ENCODE measurements around the gene IL36RN.
"Not testable (repeated sequence)": the region's sequence is repeated elsewhere in the genome, so short reads cannot be mapped to it uniquely, and the experiment has no call there.

IL36RN gene

GRCh38 chr2:113072584-113072983, 13.6 kb downstream of the IL36RN start:
- peak; percentile 9 for FAIRE-seq

GRCh38 chr2:113073325-113073834, 14.4 kb downstream of the IL36RN start:
- FAIRE-seq: peak; percentile 42
- no peak for DNase-seq (ENCODE audit: low spot score)

More at GRCh38 chr2:113072584-113072983, 13.6 kb downstream of the IL36RN start:
- no peak for DNase-seq (ENCODE audit: low spot score)

- FAIRE-seq (no peak), DNase-seq (ENCODE audit: low spot score) (no peak)
Measured at GRCh38 chr2:113075030-113075429, 16.0 kb downstream of the IL36RN start.

GRCh38 chr2:113075600-113075999, 16.6 kb downstream of the IL36RN start:
- DNase-seq (ENCODE audit: low spot score) (no peak), FAIRE-seq (no peak)

DNA sequence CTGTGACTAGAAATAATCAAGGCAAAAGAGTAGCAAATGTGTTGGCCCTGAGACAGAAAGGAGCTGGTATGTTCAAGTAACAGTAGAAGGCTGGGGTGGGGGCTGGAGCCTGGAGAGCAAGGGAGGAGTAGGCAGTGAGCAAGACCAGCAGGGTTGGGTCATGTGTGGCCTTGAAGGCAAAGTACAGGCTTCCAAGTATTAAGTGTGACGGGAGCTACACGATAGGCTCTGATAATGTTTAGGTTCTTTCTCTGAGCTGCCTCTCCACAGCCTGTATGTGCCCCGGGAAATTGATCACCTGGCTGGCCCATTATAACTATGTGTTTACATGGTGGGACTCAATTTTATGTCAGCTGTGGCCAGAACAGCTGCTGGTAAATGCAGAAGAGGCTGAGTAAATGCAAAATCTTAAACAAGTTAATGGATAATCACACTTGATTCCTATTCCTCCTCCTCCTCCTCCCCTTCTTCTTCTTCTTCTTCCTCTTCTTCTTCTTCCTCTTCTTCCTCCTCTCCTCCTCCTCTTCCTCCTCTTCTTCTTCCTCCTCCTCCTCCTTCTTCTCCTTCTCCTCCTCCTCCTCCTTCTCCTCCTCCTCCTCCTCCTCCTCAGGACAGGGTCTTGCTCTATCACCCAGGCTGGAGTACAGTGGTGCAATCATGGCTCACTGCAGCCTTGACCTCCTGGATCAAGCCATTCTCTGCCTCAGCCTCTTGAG, 18.1 kb downstream of the IL36RN start:
- DNase-seq (ENCODE audit: low spot score) (no peak), FAIRE-seq (no peak)

- FAIRE-seq: no peak
- peak; percentile 82 for DNase-seq (ENCODE audit: low spot score)
Measured at GRCh38 chr2:113077921-113078320, 18.9 kb downstream of the IL36RN start.

- FAIRE-seq (no peak), DNase-seq (ENCODE audit: low spot score) (peak; percentile 49)
Measured at GRCh38 chr2:113078350-113078839, 19.4 kb downstream of the IL36RN start.

- FAIRE-seq: peak; percentile 53
- DNase-seq (ENCODE audit: low spot score): peak; percentile 61
Measured at GRCh38 chr2:113079131-113079530, 20.1 kb downstream of the IL36RN start.

GRCh38 chr2:113080134-113080533, 21.1 kb downstream of the IL36RN start:
- DNase-seq (ENCODE audit: low spot score): peak; percentile 73
- no peak for FAIRE-seq

DNA sequence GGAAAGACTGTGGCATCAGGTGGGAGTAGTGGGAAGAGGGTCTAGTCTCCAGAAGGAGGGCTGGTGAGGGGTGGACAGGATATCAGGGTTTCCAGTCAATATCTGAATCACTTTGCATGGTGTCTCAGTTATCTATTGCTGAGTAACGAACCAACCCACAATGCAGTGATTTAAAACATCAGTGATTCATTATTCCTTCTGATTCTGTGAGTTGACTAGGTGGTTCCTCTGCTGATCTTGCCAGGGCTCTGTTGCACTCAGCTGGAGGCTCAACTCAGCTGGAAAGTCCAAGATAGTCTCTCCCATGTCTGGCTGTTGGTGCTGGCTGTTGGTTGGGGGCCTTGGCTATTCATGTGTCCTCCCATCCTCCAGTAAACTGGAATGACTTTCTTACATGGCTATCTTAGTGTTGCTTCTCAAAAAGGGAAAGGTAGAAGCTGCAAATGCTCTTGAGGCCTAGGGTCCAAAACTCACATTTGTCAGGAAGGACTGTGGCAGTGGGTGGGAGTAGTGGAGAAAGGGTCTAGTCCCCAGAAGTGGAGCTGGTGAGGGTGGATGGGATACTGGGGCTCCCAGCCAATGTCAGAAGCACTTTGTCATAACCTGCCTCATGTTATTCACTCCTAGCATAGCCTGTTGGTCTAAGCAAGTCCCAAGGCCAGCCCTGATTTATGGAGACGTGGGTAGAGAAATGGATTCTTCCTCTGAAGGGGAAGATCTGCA, 22.7 kb downstream of the IL36RN start:
- FAIRE-seq (no peak), DNase-seq (ENCODE audit: low spot score) (no peak)

DNA sequence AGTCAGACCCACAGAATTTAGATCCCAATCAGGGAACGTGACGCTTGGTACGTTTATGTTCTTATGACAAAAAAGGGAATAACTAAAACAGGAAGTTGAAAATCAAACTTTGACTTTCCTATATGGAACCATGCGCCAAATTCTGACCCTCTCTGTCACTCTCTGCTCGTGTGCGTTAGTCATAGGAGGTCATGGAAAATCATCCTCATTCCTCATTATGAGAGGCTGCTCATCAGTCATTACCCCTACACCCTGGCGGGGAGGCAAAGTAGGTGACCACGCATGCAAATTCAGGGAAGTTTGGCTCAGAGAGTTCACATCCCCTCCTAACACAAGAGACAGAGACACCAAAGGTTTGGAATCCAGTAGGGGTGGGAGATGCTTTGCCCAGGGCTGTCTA, 24.3 kb downstream of the IL36RN start:
- FAIRE-seq (no peak), DNase-seq (ENCODE audit: low spot score) (no peak)

DNA sequence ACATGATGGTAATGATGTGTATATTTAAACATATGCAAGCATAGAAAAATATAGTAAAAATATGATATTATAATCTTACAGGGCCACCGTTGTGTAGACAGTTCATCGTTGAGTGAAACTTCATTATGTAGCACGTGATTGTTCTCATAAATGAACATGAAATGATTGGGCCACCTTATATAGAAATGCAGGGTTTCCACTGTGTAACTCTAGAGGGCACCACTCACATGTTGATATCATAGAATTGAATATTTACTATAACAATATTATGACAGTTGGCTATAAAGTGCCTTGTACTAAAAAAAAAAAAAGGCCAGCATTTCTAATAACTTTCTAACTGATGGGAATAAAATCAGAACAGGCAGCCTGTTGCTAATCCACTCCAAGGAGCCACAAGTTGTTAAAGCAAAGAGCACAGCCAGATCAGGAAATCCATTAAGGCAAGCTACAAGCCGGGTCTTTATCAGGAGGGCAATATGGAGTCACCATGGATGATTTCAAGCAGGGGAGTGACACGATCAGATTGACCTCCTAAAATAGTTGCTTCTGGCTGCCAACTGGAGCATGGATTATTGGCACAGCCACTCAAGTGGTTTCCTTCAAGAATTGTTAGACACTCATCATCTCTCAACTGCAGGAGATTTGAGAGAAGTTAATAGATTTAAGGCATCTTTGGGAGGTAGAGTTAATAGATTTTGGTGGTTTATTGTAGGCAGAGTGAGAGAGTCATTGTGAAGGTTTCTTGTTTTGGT, 25.4 kb downstream of the IL36RN start:
- FAIRE-seq: no peak

GRCh38 chr2:113085542-113085941, 26.5 kb downstream of the IL36RN start:
- DNase-seq (ENCODE audit: low spot score): no peak
- FAIRE-seq: no peak

More for the DNA sequence above, 25.4 kb downstream of the IL36RN start:
- no peak for DNase-seq (ENCODE audit: low spot score)

GRCh38 chr2:113088213-113088992, 29.4 kb downstream of the IL36RN start:
- DNase-seq (ENCODE audit: low spot score): no peak
- no peak for FAIRE-seq

DNA sequence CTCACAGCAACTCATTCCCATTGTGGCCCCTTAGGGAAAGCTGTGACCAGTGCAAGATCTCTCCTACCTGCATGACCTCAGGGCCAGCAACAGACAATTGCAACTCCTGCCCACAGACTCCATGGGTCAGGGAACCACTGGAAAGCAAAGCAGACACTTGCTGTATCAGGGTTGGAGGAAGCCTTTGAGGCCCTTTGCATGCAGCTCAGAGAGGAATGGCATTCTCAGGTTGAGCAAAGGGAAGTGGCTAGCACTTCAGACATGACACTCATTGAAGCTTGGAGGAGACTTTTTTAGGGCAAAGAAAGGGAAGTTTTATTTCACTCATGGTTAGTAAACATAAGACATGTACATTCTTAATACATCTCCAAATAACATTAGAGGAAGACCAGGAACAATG, 30.9 kb downstream of the IL36RN start:
- DNase-seq (ENCODE audit: low spot score) (no peak), FAIRE-seq (no peak)

DNA sequence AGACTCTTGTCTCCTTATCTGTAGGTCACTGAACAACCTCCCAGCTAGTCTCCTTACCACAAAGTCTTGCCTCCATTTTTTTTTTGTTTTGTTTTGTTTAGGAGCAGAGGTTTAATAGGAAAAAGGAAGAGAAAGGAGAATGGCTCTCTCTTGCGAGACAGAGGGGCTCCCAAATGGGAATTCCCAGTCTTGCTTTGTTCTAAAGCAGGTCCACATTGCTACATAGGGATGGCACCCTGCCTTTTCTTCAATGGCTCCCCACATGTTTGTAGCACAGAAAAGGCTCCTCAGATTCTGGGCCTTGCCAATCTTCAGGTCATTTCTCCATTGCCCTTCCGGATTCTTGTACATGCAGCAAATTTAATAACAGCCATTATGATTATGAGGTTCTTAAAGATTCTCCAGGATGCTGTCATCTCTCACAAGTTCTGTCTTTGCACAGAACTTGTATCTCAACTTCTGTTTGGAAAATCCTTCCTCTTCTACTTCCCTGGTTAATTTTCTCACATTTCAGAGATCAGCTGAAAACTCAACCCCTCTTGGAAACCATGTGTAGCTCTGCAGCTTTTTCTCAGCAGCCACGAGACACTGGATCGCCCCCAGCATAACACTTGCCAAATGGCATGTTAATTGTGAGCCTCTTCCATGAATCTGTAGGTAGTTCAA, 32.4 kb downstream of the IL36RN start:
- DNase-seq (ENCODE audit: low spot score) (no peak), FAIRE-seq (no peak)

GRCh38 chr2:113092864-113093612, 34.0 kb downstream of the IL36RN start:
- FAIRE-seq (no peak), DNase-seq (ENCODE audit: low spot score) (no peak)

- no peak for FAIRE-seq
- no peak for DNase-seq (ENCODE audit: low spot score)
Measured at GRCh38 chr2:113093613-113093977, 34.6 kb downstream of the IL36RN start.

- not testable (repeated sequence) for FAIRE-seq; DNase-seq (ENCODE audit: low spot score)
Measured at GRCh38 chr2:113096306-113096705, 37.3 kb downstream of the IL36RN start.
